ENCODE results near the gene METAP1D.

DNA sequence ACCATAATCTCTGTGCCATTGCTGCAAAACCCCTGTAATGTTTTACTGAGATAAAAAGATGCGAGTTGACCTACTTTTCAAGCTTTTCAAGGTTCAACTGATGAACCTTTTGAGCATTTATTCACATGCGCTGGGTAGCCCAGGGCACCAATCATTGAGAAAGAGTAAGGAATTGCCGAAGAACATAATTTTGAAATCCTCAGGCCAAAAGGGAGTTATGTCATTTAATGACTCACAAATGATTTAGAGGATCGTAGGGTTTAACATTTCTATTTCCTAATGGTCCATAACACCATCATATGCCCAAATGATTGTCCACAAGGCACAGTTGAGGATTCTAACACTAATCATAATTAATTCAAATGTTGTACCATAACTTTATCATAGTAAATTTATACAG, 65.4 kb downstream of the METAP1D start:
- TF ChIP-seq, protein P1, sequence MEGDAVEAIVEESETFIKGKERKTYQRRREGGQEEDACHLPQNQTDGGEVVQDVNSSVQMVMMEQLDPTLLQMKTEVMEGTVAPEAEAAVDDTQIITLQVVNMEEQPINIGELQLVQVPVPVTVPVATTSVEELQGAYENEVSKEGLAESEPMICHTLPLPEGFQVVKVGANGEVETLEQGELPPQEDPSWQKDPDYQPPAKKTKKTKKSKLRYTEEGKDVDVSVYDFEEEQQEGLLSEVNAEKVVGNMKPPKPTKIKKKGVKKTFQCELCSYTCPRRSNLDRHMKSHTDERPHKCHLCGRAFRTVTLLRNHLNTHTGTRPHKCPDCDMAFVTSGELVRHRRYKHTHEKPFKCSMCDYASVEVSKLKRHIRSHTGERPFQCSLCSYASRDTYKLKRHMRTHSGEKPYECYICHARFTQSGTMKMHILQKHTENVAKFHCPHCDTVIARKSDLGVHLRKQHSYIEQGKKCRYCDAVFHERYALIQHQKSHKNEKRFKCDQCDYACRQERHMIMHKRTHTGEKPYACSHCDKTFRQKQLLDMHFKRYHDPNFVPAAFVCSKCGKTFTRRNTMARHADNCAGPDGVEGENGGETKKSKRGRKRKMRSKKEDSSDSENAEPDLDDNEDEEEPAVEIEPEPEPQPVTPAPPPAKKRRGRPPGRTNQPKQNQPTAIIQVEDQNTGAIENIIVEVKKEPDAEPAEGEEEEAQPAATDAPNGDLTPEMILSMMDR (IDR thresholded peaks at IDR 0.05; ENCODE audit: insufficient read depth, low read length, poor library complexity, severe bottlenecking): no peak
- no peak for TF ChIP-seq EZH2phosphoT487 (conservative IDR thresholded peaks at IDR 0.05; ENCODE audit: low read length)
